HepG2 (cell line): ENCODE data around the gene OR2A25. TPM values are rescaled to one million over a fixed set of nuclear protein-coding genes. Genes with fewer than 3 reads are reported as not detected.

Source experiments
- GPN1 ChIP-seq: sonication (generic); formaldehyde crosslinking; IDR thresholded peaks from 2 replicates; pipeline ENCODE4 v1.5.1; 2020; ENCODE audit warnings: missing genetic modification reagents, borderline replicate concordance
- MAFF ChIP-seq: IDR thresholded peaks from 2 replicates; pipeline ENCODE4 v1.6.1; 2011; ENCODE audit warnings: low read depth, low read length, improper control_type of control experiment
- MED8 ChIP-seq: sonication (generic); formaldehyde crosslinking; IDR thresholded peaks from 2 replicates; pipeline ENCODE4 v1.8.1; 2023; ENCODE audit warnings: mild to moderate bottlenecking, missing genetic modification reagents; ENCODE audit not compliant: insufficient replicate concordance
- TRAFD1 ChIP-seq: sonication (generic); formaldehyde crosslinking; IDR thresholded peaks from 2 replicates; pipeline ENCODE4 v1.5.1; 2020; ENCODE audit warnings: missing genetic modification reagents, mild to moderate bottlenecking, borderline replicate concordance
- ZBTB26 ChIP-seq: IDR thresholded peaks from 2 replicates; pipeline ENCODE4 v1.6.1; 2016; ENCODE audit warnings: missing compliant biosample characterization, missing genetic modification reagents, borderline replicate concordance
- ZNF18 ChIP-seq: sonication (generic); formaldehyde crosslinking; IDR thresholded peaks from 2 replicates; pipeline ENCODE4 v1.8.0; 2022; ENCODE audit warnings: mild to moderate bottlenecking, missing genetic modification reagents; ENCODE audit not compliant: insufficient replicate concordance
- polyA plus RNA-seq, 8 experiments: library from polyadenylated mRNA; depleted of rRNA in 3 of 8; stranded (reverse) in 7 of 8; unstranded in 1 of 8; fragments of >200 nt; fragmentation: Illumina TruSeq in 4 of 8; extraction: Trizol in 4 of 8; gene quantifications; 2 replicates each; pipeline versions ENCODE4 v1.2.1 to v1.2.3, GENCODE V29; 2011 to 2016; ENCODE audit warnings: low read depth in 4 of 8, missing spikeins in 1 of 8, mixed read lengths in 1 of 8; ENCODE audit not compliant: insufficient read depth in 1 of 8
- total RNA-seq, 5 experiments: library from RNA; depleted of rRNA; stranded (reverse); fragments of >200 nt; fragmentation: Illumina TruSeq; extraction: Trizol; gene quantifications; 2 replicates each; pipeline ENCODE4 v1.2.3, GENCODE V29; 2016; ENCODE audit warnings: low read depth in 1 of 5
- TF ChIP-seq, protein P1 (sequence below): sonication (generic); formaldehyde crosslinking; IDR thresholded peaks from 2 replicates; pipeline ENCODE4 v1.5.1; 2020; ENCODE audit warnings: missing genetic modification reagents, mild to moderate bottlenecking, borderline replicate concordance

Gene OR2A25
- total and polyA plus RNA-seq, 2 of the 13 experiments (the other 11 are each of a cell fraction or from before 2014, with no cell fraction given) = 0.07 TPM; not detected in 1

DNA sequence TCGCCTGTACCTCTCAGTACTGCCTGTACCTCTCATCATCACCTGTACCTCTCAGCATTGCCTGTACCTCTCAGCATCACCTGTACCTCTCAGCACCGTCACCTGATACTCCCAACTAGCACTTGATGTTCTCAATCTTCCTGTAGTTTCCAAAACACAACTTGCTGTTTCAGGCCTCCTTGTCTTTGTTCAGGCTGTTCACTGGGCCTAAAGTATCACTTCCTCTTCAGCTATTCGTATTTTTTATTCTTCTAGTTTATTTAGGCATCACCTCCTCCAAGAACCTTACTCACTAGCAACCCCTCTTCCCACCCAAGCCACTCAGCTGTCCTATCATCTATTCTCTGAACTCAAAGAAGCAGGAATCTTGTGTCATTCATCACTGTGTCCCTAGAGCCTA is 45.4 kb upstream of the OR2A25 start (continued):
- TF ChIP-seq, protein P1, sequence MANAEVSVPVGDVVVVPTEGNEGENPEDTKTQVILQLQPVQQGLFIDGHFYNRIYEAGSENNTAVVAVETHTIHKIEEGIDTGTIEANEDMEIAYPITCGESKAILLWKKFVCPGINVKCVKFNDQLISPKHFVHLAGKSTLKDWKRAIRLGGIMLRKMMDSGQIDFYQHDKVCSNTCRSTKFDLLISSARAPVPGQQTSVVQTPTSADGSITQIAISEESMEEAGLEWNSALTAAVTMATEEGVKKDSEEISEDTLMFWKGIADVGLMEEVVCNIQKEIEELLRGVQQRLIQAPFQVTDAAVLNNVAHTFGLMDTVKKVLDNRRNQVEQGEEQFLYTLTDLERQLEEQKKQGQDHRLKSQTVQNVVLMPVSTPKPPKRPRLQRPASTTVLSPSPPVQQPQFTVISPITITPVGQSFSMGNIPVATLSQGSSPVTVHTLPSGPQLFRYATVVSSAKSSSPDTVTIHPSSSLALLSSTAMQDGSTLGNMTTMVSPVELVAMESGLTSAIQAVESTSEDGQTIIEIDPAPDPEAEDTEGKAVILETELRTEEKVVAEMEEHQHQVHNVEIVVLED (CRISPR knock-in tag) = no peak
- TF ChIP-seq ZBTB26 (CRISPR knock-in tag) (no peak), MAFF (no peak), TRAFD1 (CRISPR knock-in tag) (no peak), ZNF18 (no peak), GPN1 (CRISPR knock-in tag) (no peak), MED8 (CRISPR knock-in tag) (no peak)
- TF ChIP-seq, all 625 proteins: peak for 0
